ENCODE measurements around the gene HLCS. TPM values are rescaled to one million over a fixed set of nuclear protein-coding genes. Genes with fewer than 3 reads are reported as not detected.

HLCS gene
- total and polyA plus RNA-seq, 10 of the 15 experiments (the other 5 are each of a cell fraction or from before 2014, with no cell fraction given) = 1.5 to 12.7 (median 9.6) TPM

DNA sequence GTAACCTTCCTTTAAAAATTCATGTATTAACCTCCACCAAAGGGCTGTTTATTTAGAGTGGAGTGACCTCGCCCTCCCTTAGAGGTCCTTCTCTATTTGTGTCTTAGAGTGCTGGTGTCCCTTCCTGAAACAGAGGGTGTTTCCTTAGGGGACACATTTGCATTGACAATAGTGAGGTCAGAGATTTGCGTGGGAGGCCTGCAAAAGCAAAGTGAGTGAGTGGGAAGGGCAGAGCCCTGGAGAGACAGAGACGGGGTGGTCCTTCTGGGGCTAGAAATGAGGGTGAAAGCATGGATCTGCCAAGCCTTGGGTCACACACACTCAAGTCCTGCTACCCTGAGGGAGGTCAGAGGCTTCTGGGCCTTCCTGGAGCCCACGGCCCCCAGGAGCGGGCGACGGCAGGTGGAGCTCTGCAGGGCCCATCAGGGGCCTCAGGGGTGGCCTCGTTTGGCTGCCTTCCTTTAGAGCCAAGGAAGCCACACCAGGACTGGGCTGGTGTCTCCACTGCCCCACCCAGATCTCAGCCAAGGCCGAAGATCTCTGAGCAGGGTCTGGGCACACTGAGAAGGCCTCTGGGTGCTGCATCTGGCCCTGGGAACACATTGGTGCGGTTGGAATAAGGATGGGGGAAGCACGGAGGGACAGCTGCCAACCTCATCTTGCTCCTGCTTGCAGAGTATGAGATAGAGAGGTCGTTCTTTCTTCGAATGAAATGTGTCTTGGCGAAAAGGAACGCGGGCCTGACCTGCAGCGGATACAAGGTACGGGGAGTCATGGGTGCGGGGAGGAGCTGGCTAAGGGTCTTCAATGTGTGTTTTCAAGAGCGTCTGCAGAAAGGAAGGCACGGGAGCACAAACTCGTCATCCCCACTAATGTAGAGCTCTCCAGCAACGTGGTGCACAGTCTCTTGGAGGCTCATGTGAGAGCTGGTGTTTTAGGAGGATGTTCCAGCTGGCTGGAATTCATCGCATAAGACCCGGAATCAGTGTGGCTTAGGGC lies 243.8 kb downstream of the HLCS start (continued):
- TF ChIP-seq, protein P1, sequence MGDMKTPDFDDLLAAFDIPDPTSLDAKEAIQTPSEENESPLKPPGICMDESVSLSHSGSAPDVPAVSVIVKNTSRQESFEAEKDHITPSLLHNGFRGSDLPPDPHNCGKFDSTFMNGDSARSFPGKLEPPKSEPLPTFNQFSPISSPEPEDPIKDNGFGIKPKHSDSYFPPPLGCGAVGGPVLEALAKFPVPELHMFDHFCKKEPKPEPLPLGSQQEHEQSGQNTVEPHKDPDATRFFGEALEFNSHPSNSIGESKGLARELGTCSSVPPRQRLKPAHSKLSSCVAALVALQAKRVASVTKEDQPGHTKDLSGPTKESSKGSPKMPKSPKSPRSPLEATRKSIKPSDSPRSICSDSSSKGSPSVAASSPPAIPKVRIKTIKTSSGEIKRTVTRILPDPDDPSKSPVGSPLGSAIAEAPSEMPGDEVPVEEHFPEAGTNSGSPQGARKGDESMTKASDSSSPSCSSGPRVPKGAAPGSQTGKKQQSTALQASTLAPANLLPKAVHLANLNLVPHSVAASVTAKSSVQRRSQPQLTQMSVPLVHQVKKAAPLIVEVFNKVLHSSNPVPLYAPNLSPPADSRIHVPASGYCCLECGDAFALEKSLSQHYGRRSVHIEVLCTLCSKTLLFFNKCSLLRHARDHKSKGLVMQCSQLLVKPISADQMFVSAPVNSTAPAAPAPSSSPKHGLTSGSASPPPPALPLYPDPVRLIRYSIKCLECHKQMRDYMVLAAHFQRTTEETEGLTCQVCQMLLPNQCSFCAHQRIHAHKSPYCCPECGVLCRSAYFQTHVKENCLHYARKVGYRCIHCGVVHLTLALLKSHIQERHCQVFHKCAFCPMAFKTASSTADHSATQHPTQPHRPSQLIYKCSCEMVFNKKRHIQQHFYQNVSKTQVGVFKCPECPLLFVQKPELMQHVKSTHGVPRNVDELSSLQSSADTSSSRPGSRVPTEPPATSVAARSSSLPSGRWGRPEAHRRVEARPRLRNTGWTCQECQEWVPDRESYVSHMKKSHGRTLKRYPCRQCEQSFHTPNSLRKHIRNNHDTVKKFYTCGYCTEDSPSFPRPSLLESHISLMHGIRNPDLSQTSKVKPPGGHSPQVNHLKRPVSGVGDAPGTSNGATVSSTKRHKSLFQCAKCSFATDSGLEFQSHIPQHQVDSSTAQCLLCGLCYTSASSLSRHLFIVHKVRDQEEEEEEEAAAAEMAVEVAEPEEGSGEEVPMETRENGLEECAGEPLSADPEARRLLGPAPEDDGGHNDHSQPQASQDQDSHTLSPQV (IDR thresholded peaks at IDR 0.05) = no peak

DNA sequence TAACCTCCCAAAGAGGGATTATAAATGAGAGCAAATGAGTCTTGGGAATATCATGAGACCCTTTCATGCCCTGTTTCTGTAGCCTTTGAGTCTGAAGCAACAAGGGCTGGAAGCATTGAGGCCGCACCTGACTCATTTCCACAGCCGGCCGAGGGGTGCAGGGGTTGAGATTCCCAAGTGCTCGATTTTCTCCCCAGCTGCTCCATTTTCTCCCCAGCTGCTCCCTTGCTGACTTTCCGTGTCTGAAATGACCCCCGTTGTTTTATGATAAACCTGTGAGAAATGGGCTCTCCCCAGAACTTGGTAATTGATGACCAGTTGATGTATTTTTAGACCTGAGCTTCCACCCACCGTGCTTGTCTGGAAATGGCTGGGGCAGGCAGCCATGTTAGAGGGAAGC lies 244.7 kb downstream of the HLCS start:
- no peak overlapping the region for H3K4me2 ChIP-seq (ENCODE audit: control insufficient read depth, insufficient read depth)

More for the DNA sequence above, 244.7 kb downstream of the HLCS start:
- no peak overlapping the region for H3K27ac ChIP-seq (ENCODE audit: control insufficient read depth, insufficient read depth)
- ChIA-PET SMC1A (ENCODE audit: uncharacterized antibody, unreplicated experiment) (no interaction called here), RAD21 (ENCODE audit: unreplicated experiment) (no interaction called here), POLR2A (no interaction called here), CTCF (no interaction called here)
- H4K20me1 ChIP-seq (ENCODE audit: control insufficient read depth, insufficient read depth) = no peaks in the 10 kb centered on the region
- TF ChIP-seq NFYB (IDR thresholded peaks at IDR 0.05; ENCODE audit: insufficient read depth, low read depth, low read length) (no peak), EP300 (IDR thresholded peaks at IDR 0.05; ENCODE audit: borderline replicate concordance in 1 of 2, control insufficient read depth in 1 of 2, low read depth in 2 of 2, low read length in 2 of 2) (no peak), YY1 (IDR thresholded peaks at IDR 0.05; ENCODE audit: low read depth, low read length) (0 out of 2 replicates have a peak, but pooled peaks have one; percentile 13), RBBP5 (conservative IDR thresholded peaks at IDR 0.05) (no peak), NR2C1 (IDR thresholded peaks at IDR 0.05) (no peak)
- TF ChIP-seq, protein P2, sequence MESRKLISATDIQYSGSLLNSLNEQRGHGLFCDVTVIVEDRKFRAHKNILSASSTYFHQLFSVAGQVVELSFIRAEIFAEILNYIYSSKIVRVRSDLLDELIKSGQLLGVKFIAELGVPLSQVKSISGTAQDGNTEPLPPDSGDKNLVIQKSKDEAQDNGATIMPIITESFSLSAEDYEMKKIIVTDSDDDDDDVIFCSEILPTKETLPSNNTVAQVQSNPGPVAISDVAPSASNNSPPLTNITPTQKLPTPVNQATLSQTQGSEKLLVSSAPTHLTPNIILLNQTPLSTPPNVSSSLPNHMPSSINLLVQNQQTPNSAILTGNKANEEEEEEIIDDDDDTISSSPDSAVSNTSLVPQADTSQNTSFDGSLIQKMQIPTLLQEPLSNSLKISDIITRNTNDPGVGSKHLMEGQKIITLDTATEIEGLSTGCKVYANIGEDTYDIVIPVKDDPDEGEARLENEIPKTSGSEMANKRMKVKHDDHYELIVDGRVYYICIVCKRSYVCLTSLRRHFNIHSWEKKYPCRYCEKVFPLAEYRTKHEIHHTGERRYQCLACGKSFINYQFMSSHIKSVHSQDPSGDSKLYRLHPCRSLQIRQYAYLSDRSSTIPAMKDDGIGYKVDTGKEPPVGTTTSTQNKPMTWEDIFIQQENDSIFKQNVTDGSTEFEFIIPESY (IDR thresholded peaks at IDR 0.05) = no peak
- ATAC-seq = no peak
- H2AFZ ChIP-seq (ENCODE audit: control insufficient read depth, low read depth, low read length) = no peak overlapping the region
- H3K36me3 ChIP-seq (ENCODE audit: control insufficient read depth in 2 of 2, insufficient read depth in 2 of 2, low read length in 1 of 2) = no peaks in the 10 kb centered on the region
- intact Hi-C loops (cut with micrococcal nuclease; ENCODE audit: unreplicated experiment) (loop anchor here (10.0 kb wide), 1 partner anchor 297 kb away; no protein-coding TSS in a partner anchor), in situ Hi-C loops (cut with MboI) (no loop called here)
- FAIRE-seq = no peak
- no peak overlapping the region for H3K4me3 ChIP-seq
- H3K4me1 ChIP-seq (ENCODE audit: control insufficient read depth, insufficient read depth, low read length) = no peaks in the 10 kb centered on the region
- 27% methylated on average over 7 of the region's 7 CpGs for WGBS (ENCODE audit: insufficient coverage, insufficient replicate concordance, low lambda C conversion rate, missing lambda C conversion rate)
- H3K27me3 ChIP-seq (replicated peaks in 1 of 2; ENCODE audit: control insufficient read depth in 2 of 2, insufficient read depth in 2 of 2, low read length in 1 of 2) = peaks cover 0 to 2% of the 10 kb centered on the region in 2 experiments; a peak in 2 of 4 replicates
- H3K79me2 ChIP-seq (ENCODE audit: control insufficient read depth, insufficient read depth, low read length) = no peaks in the 10 kb centered on the region
- no TSS peak for BruUV-seq (replicated peaks)
- no peaks in the 10 kb centered on the region for H3K9me3 ChIP-seq (replicated peaks; ENCODE audit: control insufficient read depth, insufficient read depth, low read length)
- no peak for DNase-seq (ENCODE audit: low read depth, low spot score)
- H3K9ac ChIP-seq (ENCODE audit: control insufficient read depth, insufficient read depth, low read length) = no peak overlapping the region

Measured in GM12878 (cell line).